ENCODE measurements around the gene KLHL35.
A peak's percentile ranks its signal among the peaks of the same experiment; 100 is the strongest.

KLHL35 gene

GRCh38 chr11:75432911-75433321 lies at the start of gene KLHL35:
Gene KLHL35, minus strand, starts transcription at chr11:75433203. Its CDS starts 2,574 bp downstream, at chr11:75430629.
- no peak for DNase-seq

- DNase-seq: no peak
Observed at GRCh38 chr11:75481922-75482606, 49.1 kb upstream of the KLHL35 start.

DNA sequence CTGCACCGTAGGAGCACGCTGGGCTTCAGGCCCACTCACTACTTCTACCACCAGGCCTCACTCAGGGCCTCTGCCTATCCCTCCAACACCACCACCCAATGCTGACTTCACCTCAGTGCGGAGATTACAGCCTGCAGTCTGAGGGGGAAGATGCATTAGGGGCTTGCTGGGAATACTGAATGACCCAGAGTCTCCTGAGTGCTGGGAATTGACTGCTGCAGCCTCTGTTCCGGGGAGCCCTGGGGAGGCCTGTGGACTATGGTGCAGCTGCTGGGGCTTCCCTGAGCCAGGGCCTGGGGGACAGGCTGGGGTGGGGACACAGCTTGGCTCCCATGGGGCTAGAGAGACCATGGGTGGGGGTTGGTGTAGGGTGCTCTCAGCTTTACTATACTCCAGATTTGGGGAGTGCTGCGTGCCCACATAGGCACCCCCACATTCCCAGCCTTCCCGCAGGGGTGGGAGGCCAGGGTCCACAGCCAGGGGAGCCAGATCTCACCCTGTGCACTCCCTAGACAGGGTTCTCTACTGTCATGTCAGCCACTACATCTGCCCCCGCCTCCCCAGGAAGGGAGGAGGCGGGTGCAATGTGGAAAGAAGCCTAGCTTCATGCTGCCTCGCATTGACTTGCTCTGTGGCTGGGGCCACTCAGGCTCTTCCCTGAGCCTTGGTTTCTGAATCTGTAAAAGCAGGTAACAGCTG lies 48.4 kb upstream of the KLHL35 start:
- DNase-seq: no peak

GRCh38 chr11:75480185-75481175 lies 47.5 kb upstream of the KLHL35 start:
- no peak for DNase-seq

- no peak for DNase-seq
Observed at GRCh38 chr11:75479597-75480145, 46.7 kb upstream of the KLHL35 start.

- no peak for DNase-seq
Observed at GRCh38 chr11:75478783-75479596, 46.0 kb upstream of the KLHL35 start.

GRCh38 chr11:75477614-75477935 lies 44.6 kb upstream of the KLHL35 start:
- no peak for DNase-seq

- DNase-seq: no peak
Observed at GRCh38 chr11:75476739-75477613, 44.0 kb upstream of the KLHL35 start.

DNA sequence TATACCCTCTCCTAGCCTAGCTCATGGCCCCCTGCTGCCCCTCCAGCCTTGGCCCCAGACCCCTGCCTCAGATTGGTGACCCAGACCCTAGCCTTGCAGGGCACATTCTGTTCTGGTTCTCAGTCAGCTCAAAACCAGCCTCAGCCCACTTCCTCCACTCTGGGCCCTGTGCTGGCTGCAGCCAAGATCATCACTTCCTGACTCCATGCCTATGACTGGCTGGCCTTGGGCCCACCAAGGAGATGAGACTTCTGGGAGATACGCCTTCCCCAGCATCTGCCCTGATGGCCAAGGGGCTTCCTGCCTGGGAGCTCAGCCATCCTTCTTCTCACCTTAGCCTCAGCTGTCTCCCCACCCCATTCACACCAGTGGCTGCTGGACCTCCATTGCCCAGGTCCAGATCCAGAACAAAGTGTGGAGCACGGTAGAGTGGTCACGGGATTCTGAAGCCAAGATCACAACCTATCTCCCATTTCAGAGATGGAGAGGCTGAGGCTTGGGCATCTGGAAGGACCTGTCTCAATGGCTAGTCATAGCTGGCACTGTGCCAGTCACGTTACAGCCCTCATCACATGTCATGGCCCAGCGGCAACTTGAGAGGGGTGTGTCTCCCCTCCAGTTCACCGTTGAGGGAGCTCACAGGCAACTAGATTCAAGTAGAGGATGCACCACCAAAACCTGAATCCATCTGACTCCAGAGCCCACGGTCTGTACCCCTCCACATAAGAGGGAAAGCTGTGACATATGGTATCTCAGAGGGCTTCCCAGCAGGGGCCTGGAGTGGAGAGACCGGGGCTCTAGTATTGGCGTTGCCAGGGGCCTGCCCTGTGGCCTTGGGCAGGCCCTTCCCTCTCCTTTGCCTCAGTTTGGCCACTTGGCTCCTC lies 43.0 kb upstream of the KLHL35 start:
- no peak for DNase-seq

DNA sequence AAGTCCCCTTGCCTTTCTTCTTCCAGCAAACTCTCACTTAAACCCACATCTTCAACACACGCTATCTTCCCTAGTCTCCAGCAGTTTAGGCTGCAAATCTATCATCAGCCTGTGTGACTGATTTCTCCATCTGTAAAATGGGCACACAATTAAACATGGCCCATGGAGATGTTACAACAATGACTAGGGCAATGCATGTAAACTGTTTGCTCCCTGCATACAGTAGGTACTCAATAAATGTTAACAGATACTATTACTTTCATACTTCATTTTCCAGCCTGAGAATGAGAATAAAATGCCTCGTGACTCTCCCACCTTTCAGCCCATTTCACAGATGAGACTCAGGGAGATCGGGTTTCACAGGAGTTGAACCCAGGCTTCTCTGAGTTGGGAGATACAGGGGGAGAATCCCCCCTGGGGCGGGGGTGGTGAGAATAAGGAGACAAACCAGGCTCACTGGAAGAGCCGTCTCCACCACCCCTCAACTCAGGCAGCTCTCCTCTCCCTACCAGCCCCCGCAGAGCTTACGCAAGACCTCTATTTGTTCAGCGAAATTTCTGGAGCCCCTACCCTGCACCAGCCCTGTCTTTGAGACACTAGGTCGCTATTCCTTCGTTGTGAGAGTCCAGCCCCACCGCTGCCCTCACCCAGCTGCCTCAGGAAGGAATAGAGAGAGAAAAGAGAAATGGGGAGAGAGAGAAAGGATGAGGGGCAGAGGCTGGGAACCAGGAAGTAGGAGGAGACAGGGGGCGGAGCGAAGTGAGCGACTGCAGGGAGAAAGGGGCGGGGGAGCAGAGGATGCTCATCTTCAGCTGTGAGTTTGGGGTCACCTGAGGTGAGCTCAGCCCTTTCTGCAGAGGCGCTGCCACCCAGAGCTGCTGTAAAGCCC lies 42.1 kb upstream of the KLHL35 start:
- DNase-seq: peak; percentile 20 to 52 (median 43)

- DNase-seq: no peak
Observed at GRCh38 chr11:75474240-75474639, 41.2 kb upstream of the KLHL35 start.

GRCh38 chr11:75473684-75474083 lies 40.7 kb upstream of the KLHL35 start:
- DNase-seq: no peak

DNA sequence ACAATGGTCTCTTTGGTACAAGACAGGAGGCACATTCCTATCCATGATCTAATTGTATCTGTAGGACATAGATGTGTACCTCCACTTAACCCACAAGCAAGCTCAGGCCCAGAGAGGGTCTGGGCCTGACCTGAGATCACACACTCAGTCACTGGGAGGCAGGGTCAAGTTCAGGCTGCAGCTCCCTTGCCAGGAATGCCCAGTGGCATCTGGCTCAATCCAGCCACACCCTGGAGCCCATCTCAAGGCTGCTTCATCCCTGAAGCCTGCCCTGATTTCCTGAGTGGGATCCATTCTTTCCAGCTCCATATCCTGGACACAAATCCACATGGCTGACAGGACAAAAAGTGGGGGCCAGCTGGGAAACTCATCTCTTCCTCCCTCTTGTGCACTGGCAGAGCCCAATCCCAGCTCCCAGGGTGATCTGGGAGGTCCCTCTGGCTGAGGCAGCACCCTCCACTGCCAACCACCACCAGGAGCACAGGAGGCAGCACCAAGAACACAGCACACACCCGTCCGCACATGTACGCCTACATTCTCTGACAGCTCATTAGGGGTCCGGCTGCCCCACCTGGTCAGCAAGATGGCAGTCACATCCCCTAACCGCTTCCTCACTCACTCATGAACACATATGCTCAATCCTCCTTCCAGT lies 39.2 kb upstream of the KLHL35 start:
- DNase-seq: no peak

- no peak for DNase-seq
Observed at GRCh38 chr11:75471176-75471973, 38.4 kb upstream of the KLHL35 start.

GRCh38 chr11:75470476-75471080 lies 37.6 kb upstream of the KLHL35 start:
- no peak for DNase-seq

GRCh38 chr11:75469785-75470405 lies 36.9 kb upstream of the KLHL35 start:
- no peak for DNase-seq
